B cell (primary cell): ENCODE data around the gene ZDHHC14. TPM values are rescaled to one million over a fixed set of nuclear protein-coding genes. Genes with fewer than 3 reads are reported as not detected.

Experiments used
- ATAC-seq: fragments of 200-7000 bp; cut with Tn5 transposase; one replicate; pipeline ENCODE4 v1.10.0; 2021; ENCODE audit warnings: low read depth, mild to moderate bottlenecking, moderate number of reproducible peaks, moderate library complexity
- CTCF ChIA-PET: fragments of 350-600 bp; sonication (Branson Sonifier 250); formaldehyde crosslinking; loops from one replicate; lab custom pipeline; 2021; ENCODE audit warnings: antibody characterized with exemption, inconsistent platforms; lab: Charles Lee
- POLR2A ChIA-PET: fragments of 350-600 bp; sonication (Branson Sonifier 250); formaldehyde crosslinking; loops from one replicate; lab custom pipeline; 2021; ENCODE audit warnings: antibody characterized with exemption; lab: Charles Lee
- DNase-seq: peaks from one replicate; pipeline ENCODE4 v3.0.0; 2013
- H2AFZ ChIP-seq: 2 replicates; pipeline ENCODE4 v1.6.1; 2012; ENCODE audit warnings: mild to moderate bottlenecking, low read depth, low read length; ENCODE audit not compliant: insufficient read depth, poor library complexity, severe bottlenecking
- H3K27ac ChIP-seq, 2 donors: 1 replicate in 1 of 2; 2 replicates in 1 of 2; pipeline ENCODE4 v1.5.1; 2012 to 2013; ENCODE audit warnings: low read length in 2 of 2, mild to moderate bottlenecking in 2 of 2, moderate library complexity in 1 of 2
- H3K27me3 ChIP-seq, 4 experiments: fragments of 200-600 bp in 1 of 4; sonication (generic) in 1 of 4; replicated peaks in 1 of 4; 1 replicate in 2 of 4; 2 replicates in 2 of 4; pipeline versions ENCODE4 v1.6.1 to v1.7.0; 2013 to 2016; ENCODE audit warnings: low read length in 3 of 4, mild to moderate bottlenecking in 2 of 4, mixed read lengths in 1 of 4, moderate library complexity in 1 of 4; ENCODE audit not compliant: insufficient read depth in 4 of 4, control insufficient read depth in 3 of 4; ENCODE audit errors: control extremely low read depth in 1 of 4
- H3K36me3 ChIP-seq, 2 experiments: replicated peaks in 1 of 2; 1 replicate in 1 of 2; 2 replicates in 1 of 2; pipeline versions ENCODE4 v1.6.1 to v1.7.1; 2013; ENCODE audit warnings: low read length in 1 of 2; ENCODE audit not compliant: insufficient read depth in 2 of 2, control insufficient read depth in 1 of 2; ENCODE audit errors: control extremely low read depth in 1 of 2, extremely low read depth in 1 of 2
- H3K4me1 ChIP-seq, 2 donors: fragments of 200-600 bp in 1 of 2; sonication (generic) in 1 of 2; 1 replicate in 1 of 2; 2 replicates in 1 of 2; pipeline versions ENCODE4 v1.5.1 to v1.6.1; 2013 to 2017; ENCODE audit warnings: low read length in 2 of 2; ENCODE audit not compliant: control insufficient read depth in 2 of 2, insufficient read depth in 2 of 2
- H3K4me2 ChIP-seq: replicated peaks from 2 replicates; pipeline ENCODE3; 2012; ENCODE audit warnings: mild to moderate bottlenecking, low read depth, low read length; ENCODE audit not compliant: poor library complexity, severe bottlenecking
- H3K4me3 ChIP-seq, 5 experiments: fragments of 200-600 bp in 1 of 5; sonication (generic) in 1 of 5; 1 replicate in 3 of 5; 2 replicates in 2 of 5; pipeline versions ENCODE4 v1.5.1 to v1.7.0; 2011 to 2016; ENCODE audit warnings: low read length in 4 of 5, mild to moderate bottlenecking in 4 of 5, low read depth in 2 of 5, control low read depth in 1 of 5, moderate library complexity in 1 of 5; ENCODE audit not compliant: insufficient read depth in 1 of 5; ENCODE audit errors: control extremely low read depth in 1 of 5, extremely low read depth in 1 of 5
- H3K79me2 ChIP-seq: fragments of 200-600 bp; sonication (generic); one replicate; pipeline ENCODE4 v1.6.0; 2016; ENCODE audit warnings: low read length; ENCODE audit not compliant: control insufficient read depth, insufficient read depth
- H3K9ac ChIP-seq: fragments of 200-600 bp; sonication (generic); 2 replicates; pipeline ENCODE4 v1.6.1; 2017; ENCODE audit warnings: mild to moderate bottlenecking, low read length, moderate library complexity
- H3K9me3 ChIP-seq, 3 donors: one replicate each; pipeline versions ENCODE4 v1.6.1 to v1.7.1; 2013; ENCODE audit warnings: low read length in 2 of 3; ENCODE audit not compliant: control insufficient read depth in 2 of 3, insufficient read depth in 1 of 3; ENCODE audit errors: control extremely low read depth in 1 of 3
- H4K20me1 ChIP-seq: 2 replicates; pipeline ENCODE4 v1.6.0; 2012; ENCODE audit warnings: mild to moderate bottlenecking, low read length; ENCODE audit not compliant: insufficient read depth, control insufficient read depth, poor library complexity, severe bottlenecking
- H3K27ac Mint-ChIP-seq: one replicate; pipeline ENCODE4 v1.8.0; 2021; ENCODE audit warnings: mixed read lengths
- H3K27me3 Mint-ChIP-seq: one replicate; pipeline ENCODE4 v1.8.0; 2021; ENCODE audit warnings: mixed read lengths
- H3K4me1 Mint-ChIP-seq: one replicate; pipeline ENCODE4 v1.8.0; 2021; ENCODE audit warnings: mixed read lengths
- H3K4me3 Mint-ChIP-seq: one replicate; pipeline ENCODE4 v1.8.0; 2021; ENCODE audit warnings: mixed read lengths
- H3K9me3 Mint-ChIP-seq: one replicate; pipeline ENCODE4 v1.8.0; 2022; ENCODE audit warnings: mixed read lengths; ENCODE audit not compliant: insufficient read depth
- EZH2 ChIP-seq: IDR thresholded peaks from 2 replicates; pipeline ENCODE4 v1.6.1; 2012; ENCODE audit warnings: borderline replicate concordance, low read depth, mild to moderate bottlenecking, moderate library complexity, low read length; ENCODE audit not compliant: insufficient read depth, poor library complexity, severe bottlenecking
- WGBS: methylation state at CpG from one replicate; pipeline ENCODE4 v1.1.5; 2013; ENCODE audit warnings: missing lambda C conversion rate; ENCODE audit not compliant: insufficient coverage; 5-methylcytosine and 5-hydroxymethylcytosine counted together
- intact Hi-C: fragments of 100-400 bp; cut with micrococcal nuclease; formaldehyde crosslinking; loops from one replicate; pipeline ENCODE4 v1.10.0; 2022
- polyA plus RNA-seq: library from polyadenylated mRNA; depleted of rRNA; stranded (reverse); fragments of >200 nt; gene quantifications from 2 replicates; pipeline ENCODE4 v1.2.3, GENCODE V29; 2012
- total RNA-seq, 2 donors: library from RNA; stranded (reverse); fragments of 120-200 nt in 1 of 2; gene quantifications; 1 replicate in 1 of 2; 2 replicates in 1 of 2; pipeline versions ENCODE4 v1.2.3 to v1.2.4, GENCODE V29; 2013 to 2022
- TF ChIP-seq, protein P1 (sequence below): fragments of 200-600 bp; IDR thresholded peaks from one replicate; pipeline ENCODE4 v1.8.0; 2022; ENCODE audit warnings: antibody characterized with exemption, mild to moderate bottlenecking

ZDHHC14 gene
- total and polyA plus RNA-seq, 2 donors (not counting 1 experiment from before 2014, with no cell fraction given), result 8.8 to 50.4 TPM

GRCh38 chr6:157358287-157358686 lies 22.7 kb upstream of the ZDHHC14 start:
- WGBS, result 90% methylated on average over 7 of the region's 8 CpGs

DNA sequence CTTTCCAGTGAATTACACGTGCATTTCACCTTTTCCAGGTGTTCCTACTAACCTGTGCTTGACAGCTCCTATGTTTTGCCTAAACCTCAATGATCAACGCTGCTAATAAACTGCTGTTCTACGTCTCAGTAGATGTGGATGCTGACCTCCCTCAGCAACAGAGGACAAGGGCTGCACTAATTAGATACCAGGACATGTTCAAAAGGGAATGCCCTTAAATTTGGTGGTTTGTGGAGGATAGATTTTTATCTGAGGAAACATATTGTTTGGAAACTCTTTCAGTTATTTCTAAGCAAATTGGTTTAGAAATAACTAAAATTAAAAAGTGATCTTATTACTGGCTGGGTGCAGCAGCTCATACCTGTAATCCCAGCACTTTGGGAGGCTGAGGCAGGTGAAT lies 19.1 kb upstream of the ZDHHC14 start:
- Histone ChIP-seq H3K79me2 (no peaks in the 10 kb centered on the region), H2AFZ (no peak overlapping the region), H3K27ac (no peak overlapping the region), H3K4me3 (no peak overlapping the region), H3K27me3 (peaks cover 2 to 59% (median 43%) of the 10 kb centered on the region in 4 experiments), H3K4me1 (no peaks in the 10 kb centered on the region), H4K20me1 (no peaks in the 10 kb centered on the region), H3K36me3 (no peaks in the 10 kb centered on the region), H3K4me2 (no peak overlapping the region), H3K9ac (no peak overlapping the region), H3K9me3 (peaks cover 0 to 4% (median 0%) of the 10 kb centered on the region in 3 donors)
- TF ChIP-seq, protein P1, sequence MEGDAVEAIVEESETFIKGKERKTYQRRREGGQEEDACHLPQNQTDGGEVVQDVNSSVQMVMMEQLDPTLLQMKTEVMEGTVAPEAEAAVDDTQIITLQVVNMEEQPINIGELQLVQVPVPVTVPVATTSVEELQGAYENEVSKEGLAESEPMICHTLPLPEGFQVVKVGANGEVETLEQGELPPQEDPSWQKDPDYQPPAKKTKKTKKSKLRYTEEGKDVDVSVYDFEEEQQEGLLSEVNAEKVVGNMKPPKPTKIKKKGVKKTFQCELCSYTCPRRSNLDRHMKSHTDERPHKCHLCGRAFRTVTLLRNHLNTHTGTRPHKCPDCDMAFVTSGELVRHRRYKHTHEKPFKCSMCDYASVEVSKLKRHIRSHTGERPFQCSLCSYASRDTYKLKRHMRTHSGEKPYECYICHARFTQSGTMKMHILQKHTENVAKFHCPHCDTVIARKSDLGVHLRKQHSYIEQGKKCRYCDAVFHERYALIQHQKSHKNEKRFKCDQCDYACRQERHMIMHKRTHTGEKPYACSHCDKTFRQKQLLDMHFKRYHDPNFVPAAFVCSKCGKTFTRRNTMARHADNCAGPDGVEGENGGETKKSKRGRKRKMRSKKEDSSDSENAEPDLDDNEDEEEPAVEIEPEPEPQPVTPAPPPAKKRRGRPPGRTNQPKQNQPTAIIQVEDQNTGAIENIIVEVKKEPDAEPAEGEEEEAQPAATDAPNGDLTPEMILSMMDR, result no peak
- no peak for TF ChIP-seq EZH2
- DNase-seq (no peak), ATAC-seq (no peak)
- intact Hi-C loops, result no loop called here
- Mint-ChIP-seq H3K27me3 (peaks cover 51% of the 10 kb centered on the region), H3K4me3 (no peak overlapping the region), H3K27ac (no peak overlapping the region), H3K4me1 (no peaks in the 10 kb centered on the region), H3K9me3 (no peaks in the 10 kb centered on the region)
- ChIA-PET POLR2A (no interaction called here), CTCF (interaction anchor here (1.2 to 1.3 kb wide), 2 partner anchors 47 to 271 kb away, joined by 3 read pairs; no protein-coding TSS in a partner anchor)
- WGBS, result 48% methylated on average over 3 of the region's 3 CpGs

More at GRCh38 chr6:157358287-157358686, 22.7 kb upstream of the ZDHHC14 start:
- H3K4me3 ChIP-seq, result no peak overlapping the region
- intact Hi-C loops, result no loop called here
- Mint-ChIP-seq H3K4me1 (no peaks in the 10 kb centered on the region), H3K4me3 (no peak overlapping the region), H3K27me3 (peaks cover 42% of the 10 kb centered on the region), H3K9me3 (no peaks in the 10 kb centered on the region), H3K27ac (no peak overlapping the region)
- no peaks in the 10 kb centered on the region for H3K36me3 ChIP-seq
- no peak overlapping the region for H3K4me2 ChIP-seq
- H3K79me2 ChIP-seq, result no peaks in the 10 kb centered on the region
- H4K20me1 ChIP-seq, result no peaks in the 10 kb centered on the region
- H3K9me3 ChIP-seq, result peaks cover 0 to 5% (median 0%) of the 10 kb centered on the region in 3 donors
- H3K9ac ChIP-seq, result no peak overlapping the region
- no peak overlapping the region for H3K27ac ChIP-seq
- TF ChIP-seq, protein P1, result no peak
- TF ChIP-seq EZH2, result no peak
- DNase-seq, result no peak
- ChIA-PET POLR2A (no interaction called here), CTCF (no interaction called here)
- no peak overlapping the region for H2AFZ ChIP-seq
- peaks cover 0 to 64% (median 35%) of the 10 kb centered on the region in 4 experiments for H3K27me3 ChIP-seq
- H3K4me1 ChIP-seq, result no peaks in the 10 kb centered on the region
- ATAC-seq, result no peak
